Measurements from ENCODE around the gene SCARB2.

SCARB2 gene

GRCh38 chr4:76235407-76235806 lies 21.8 kb upstream of the SCARB2 start:
- TF ChIP-seq GATA3 (IDR thresholded peaks at IDR 0.05; ENCODE audit: low read depth, low read length) (no peak), GATA2 (IDR thresholded peaks at IDR 0.05; ENCODE audit: low read depth, low read length) (no peak)

- TF ChIP-seq GATA3 (IDR thresholded peaks at IDR 0.05; ENCODE audit: low read depth, low read length) (no peak), GATA2 (IDR thresholded peaks at IDR 0.05; ENCODE audit: low read depth, low read length) (no peak)
These were observed 21.0 kb upstream of the SCARB2 start for GRCh38 chr4:76234679-76235044.

GRCh38 chr4:76233967-76234678 lies 20.5 kb upstream of the SCARB2 start:
- TF ChIP-seq GATA2 (IDR thresholded peaks at IDR 0.05; ENCODE audit: low read depth, low read length): no peak
- no peak for TF ChIP-seq GATA3 (IDR thresholded peaks at IDR 0.05; ENCODE audit: low read depth, low read length)

GRCh38 chr4:76233529-76233928 lies 19.9 kb upstream of the SCARB2 start:
- no peak for TF ChIP-seq GATA3 (IDR thresholded peaks at IDR 0.05; ENCODE audit: low read depth, low read length)
- no peak for TF ChIP-seq GATA2 (IDR thresholded peaks at IDR 0.05; ENCODE audit: low read depth, low read length)

- TF ChIP-seq GATA3 (IDR thresholded peaks at IDR 0.05; ENCODE audit: low read depth, low read length): no peak
- TF ChIP-seq GATA2 (IDR thresholded peaks at IDR 0.05; ENCODE audit: low read depth, low read length): no peak
These were observed 19.5 kb upstream of the SCARB2 start for GRCh38 chr4:76233083-76233482.

- TF ChIP-seq GATA2 (IDR thresholded peaks at IDR 0.05; ENCODE audit: low read depth, low read length) (no peak), GATA3 (IDR thresholded peaks at IDR 0.05; ENCODE audit: low read depth, low read length) (no peak)
These were observed 19.1 kb upstream of the SCARB2 start for GRCh38 chr4:76232681-76233080.

- TF ChIP-seq GATA2 (IDR thresholded peaks at IDR 0.05; ENCODE audit: low read depth, low read length): no peak
- no peak for TF ChIP-seq GATA3 (IDR thresholded peaks at IDR 0.05; ENCODE audit: low read depth, low read length)
These were observed 12.8 kb upstream of the SCARB2 start for GRCh38 chr4:76226418-76226817.

GRCh38 chr4:76224171-76224570 lies 10.5 kb upstream of the SCARB2 start:
- TF ChIP-seq GATA3 (IDR thresholded peaks at IDR 0.05; ENCODE audit: low read depth, low read length) (no peak), GATA2 (IDR thresholded peaks at IDR 0.05; ENCODE audit: low read depth, low read length) (no peak)

GRCh38 chr4:76219299-76220055 lies 5.9 kb upstream of the SCARB2 start:
- TF ChIP-seq GATA2 (IDR thresholded peaks at IDR 0.05; ENCODE audit: low read depth, low read length) (no peak), GATA3 (IDR thresholded peaks at IDR 0.05; ENCODE audit: low read depth, low read length) (no peak)

GRCh38 chr4:76216975-76217814 lies 3.6 kb upstream of the SCARB2 start:
- TF ChIP-seq GATA3 (IDR thresholded peaks at IDR 0.05; ENCODE audit: low read depth, low read length) (no peak), GATA2 (IDR thresholded peaks at IDR 0.05; ENCODE audit: low read depth, low read length) (no peak)

- no peak for TF ChIP-seq GATA3 (IDR thresholded peaks at IDR 0.05; ENCODE audit: low read depth, low read length)
- TF ChIP-seq GATA2 (IDR thresholded peaks at IDR 0.05; ENCODE audit: low read depth, low read length): no peak
These were observed 2.9 kb upstream of the SCARB2 start for GRCh38 chr4:76216524-76216923.

GRCh38 chr4:76215077-76215476 lies 1.5 kb upstream of the SCARB2 start:
- no peak for TF ChIP-seq GATA2 (IDR thresholded peaks at IDR 0.05; ENCODE audit: low read depth, low read length)

GRCh38 chr4:76214177-76214675 lies 602 bp upstream of the SCARB2 start:
- no peak for TF ChIP-seq GATA2 (IDR thresholded peaks at IDR 0.05; ENCODE audit: low read depth, low read length)
- no peak for TF ChIP-seq GATA3 (IDR thresholded peaks at IDR 0.05; ENCODE audit: low read depth, low read length)

- TF ChIP-seq GATA2 (IDR thresholded peaks at IDR 0.05; ENCODE audit: low read depth, low read length): no peak
- TF ChIP-seq GATA3 (IDR thresholded peaks at IDR 0.05; ENCODE audit: low read depth, low read length): no peak
These were observed 691 bp downstream of the SCARB2 start for GRCh38 chr4:76212851-76213414.
